Activated CD8-positive, alpha-beta memory T cell treated with anti-CD3 and anti-CD28 coated beads, Interleukin-2, amount 50 U/mL, for 1 hour (primary cell): Measurements from ENCODE around the gene RBFOX2.
"Not testable (repeated sequence)": the region's sequence is repeated elsewhere in the genome, so short reads cannot be mapped to it uniquely, and the experiment has no call there.

Experiments
- DNase-seq: peaks from one replicate; pipeline ENCODE4 v3.0.0-alpha.2; 2020; ENCODE audit errors: extremely low read depth

The RBFOX2 gene

DNA sequence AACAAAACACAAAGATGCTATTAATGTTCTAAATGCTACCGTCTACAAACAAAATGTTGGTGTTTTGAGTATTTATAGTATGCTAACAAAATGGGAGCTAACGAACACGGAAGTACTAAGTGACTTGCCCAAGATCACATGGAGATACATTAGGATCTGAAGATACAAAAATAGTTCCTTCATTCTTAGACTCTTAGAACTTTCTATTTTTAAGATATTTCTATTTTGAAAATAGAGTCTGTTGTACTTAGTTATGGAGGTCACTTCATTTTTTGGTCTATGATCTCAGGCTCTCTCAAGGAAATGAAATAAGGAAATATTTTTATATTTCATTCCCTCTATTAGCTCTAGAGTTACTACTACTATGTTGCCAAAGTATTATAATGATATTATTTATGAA lies 246.7 kb downstream of the RBFOX2 start:
- DNase-seq = no peak

DNA sequence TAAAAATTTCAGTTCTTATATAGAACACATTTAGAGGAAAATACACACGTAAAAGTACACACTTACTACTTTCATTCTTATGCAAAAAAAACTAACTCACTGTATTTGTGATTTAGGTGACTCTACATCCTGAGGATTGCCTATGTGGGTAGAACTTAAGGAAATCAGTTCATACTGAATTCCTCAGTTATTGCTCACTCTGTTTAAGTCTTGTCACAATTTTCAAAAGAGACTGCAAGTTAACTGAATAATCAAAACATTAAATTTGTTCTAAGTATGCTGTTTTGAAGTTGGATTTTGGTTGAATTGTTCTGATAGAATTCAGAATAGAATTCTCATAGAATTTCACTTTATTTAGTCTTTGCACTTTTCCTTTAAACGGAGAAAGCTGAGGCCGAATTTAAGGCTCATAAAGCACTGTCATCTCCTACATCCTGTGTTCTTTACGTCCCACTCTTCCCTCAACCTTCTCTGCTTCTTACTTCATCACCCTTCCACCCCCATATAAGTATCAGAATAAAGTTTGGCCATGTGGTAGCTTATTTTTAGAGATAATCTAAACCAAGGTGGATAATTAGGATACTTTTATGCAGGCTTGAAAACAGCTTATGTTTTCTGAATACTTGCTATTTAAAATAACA lies 251.2 kb downstream of the RBFOX2 start:
- DNase-seq = no peak

DNA sequence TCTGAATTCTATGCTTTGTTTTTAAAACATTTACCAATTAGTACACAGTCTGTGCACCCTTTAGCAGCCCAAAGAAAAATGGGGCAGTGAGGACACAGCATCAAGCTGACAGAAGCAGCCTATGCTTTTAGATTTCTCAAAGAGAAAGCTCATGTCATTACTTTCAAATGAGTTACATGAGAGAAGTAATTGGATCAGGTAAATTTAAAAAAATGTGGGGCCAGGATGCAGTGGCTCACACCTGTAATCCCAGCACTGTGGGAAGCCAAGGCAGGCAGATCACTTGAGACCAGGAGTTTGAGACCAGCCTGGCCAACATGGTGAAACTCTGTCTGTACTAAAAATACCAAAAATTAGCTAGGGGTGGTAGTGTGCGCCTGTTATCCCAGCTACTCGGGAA lies 253.3 kb downstream of the RBFOX2 start:
- no peak for DNase-seq

DNA sequence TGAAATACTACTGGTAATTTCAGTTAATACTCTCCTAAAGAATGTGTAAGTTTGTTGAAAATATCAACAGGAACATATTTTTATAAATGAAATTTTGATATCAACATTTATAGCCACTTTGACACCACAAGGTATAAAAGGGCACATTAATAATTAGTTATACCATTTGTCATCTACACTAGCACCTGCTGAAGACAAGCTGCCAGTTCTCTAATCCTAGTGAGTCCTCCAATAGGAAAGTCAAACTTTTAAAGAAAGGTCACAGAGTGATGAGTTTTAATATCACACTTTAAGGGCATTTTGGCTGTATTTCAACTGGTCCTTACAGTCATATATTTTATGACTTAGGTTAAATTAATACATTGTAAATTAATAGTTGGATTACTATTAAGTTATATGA lies 258.6 kb downstream of the RBFOX2 start:
- no peak for DNase-seq

DNA sequence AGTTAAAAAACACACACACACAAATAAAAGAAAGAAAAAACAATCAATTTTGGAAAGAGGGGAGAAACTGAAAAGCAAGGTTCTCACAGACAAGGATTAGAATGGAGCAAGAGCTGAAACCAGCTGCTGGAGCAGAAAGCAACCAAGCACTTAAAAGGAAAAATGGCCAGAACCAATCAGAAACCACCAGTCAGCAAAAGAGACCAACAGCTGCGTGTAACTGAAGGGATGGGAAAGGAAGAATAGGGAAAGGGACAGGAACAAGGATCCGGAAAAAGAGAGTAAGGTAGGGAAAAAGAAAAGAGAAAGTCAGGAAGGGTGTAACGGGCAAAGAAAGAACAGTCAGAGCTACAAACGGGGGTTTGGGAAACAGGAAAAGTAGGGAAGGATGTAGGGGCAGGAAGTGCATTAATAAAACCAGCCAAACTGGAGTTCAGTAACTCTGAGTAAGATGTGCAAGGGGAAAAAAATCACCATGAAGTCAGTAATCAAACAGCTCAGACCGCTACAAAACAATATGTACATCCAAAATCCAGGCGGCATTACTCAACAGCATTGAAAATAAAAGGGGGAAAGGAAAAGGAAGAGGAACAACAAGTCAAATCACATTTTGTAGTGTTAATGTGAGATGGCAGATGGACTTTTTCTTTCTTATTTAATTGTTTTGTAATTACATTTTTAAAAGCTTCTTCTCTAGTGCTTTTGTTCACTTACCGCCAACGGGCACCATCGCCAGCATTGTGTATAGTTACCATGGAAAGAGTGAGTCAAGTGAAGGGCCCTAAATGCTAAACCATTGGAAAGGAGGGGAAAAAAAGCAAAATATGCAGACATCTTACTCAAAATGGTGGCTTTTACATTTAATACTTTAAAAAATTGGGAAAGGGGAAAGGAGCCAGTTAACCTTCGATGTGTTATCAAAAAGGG lies 261.7 kb downstream of the RBFOX2 start:
- no peak for DNase-seq

DNA sequence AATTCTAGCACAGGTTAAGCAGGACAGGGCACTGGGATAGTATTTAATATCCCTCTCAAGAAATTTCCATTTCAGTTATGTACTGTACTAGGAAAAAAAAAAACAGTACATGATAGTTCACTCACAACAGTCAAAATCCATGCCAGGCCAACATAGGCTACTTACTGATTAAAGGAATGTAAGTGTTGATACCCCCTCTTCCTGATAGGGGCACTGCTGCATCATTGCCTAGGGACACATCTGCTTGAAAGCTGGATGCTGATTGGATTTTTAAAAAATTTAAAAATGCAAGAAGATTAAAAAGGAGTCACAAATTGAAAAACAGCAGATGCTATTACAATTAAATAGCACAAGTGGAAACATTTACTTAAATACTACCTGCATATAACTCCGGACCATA lies 267.6 kb downstream of the RBFOX2 start:
- DNase-seq = no peak

DNA sequence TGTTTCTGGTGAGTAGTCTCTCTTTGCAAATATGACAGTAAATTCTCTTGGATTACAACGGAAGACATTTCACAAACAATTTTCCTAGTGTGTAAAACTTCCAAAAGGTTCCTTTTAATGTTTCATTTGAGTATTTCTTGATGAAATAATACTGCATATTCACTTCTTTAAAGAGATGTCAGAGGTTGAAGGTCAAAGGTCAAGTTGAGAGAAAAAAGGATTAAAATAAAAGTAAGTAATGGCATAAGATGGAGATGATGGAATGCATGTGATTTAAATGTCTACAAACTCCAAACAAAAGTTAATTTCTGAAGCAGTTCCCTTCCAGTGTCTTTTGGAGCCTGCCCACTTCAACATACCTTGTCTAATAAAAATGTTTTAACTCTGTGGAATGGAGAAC lies 270.2 kb downstream of the RBFOX2 start:
- no peak for DNase-seq

DNA sequence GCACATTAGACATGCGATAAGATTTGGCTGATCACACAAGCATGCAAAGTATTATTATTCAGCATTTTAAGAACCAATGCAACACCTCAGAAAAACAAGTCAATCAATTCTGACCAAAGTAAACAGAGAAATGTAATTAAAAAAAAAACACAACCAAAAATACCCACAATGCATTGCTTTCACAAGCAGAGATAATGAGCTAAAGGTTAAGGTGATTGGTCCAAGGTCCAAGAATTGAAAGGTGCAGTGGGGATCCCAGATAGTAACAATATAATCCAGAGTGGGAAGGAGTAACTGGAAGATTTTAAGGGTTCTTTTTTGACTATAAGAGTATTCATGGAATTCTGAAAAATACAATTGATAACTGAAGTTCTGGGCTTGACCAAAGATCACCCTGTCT lies 271.9 kb downstream of the RBFOX2 start:
- no peak for DNase-seq

DNA sequence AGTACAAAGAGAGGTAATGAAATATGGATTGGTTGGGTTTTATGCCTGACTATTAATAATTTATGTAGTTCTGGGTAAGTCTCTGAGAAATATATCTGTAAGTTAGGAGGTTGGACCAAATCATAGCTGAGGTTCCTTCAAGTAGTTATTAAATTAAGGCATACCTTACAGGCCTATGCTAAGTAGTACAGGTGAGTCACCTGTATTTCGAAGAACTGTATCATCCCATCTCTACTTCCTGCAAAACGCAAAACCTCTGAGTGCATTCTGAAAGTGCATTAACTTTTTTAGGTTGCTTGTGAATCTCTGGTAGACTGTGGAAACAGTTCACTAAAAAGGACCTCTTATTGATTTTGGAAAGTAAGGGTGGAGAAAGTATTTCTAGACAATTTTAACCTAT lies 273.9 kb downstream of the RBFOX2 start:
- DNase-seq = no peak

DNA sequence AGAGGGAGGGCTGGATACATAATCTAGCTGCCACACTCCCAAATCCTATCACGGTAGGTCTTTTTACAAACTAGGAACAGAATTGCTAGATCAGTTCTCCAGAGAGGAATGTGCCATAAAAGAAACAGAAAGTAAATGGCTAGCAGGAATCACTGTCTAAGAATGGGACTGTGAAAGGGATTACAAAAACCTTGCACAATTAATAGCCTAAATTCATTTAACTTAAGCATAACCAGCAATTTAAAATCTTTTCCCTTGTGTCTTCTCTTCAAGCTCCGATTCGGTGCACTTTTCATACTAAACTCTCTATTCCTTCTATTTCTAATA lies 275.8 kb downstream of the RBFOX2 start:
- DNase-seq = no peak

DNA sequence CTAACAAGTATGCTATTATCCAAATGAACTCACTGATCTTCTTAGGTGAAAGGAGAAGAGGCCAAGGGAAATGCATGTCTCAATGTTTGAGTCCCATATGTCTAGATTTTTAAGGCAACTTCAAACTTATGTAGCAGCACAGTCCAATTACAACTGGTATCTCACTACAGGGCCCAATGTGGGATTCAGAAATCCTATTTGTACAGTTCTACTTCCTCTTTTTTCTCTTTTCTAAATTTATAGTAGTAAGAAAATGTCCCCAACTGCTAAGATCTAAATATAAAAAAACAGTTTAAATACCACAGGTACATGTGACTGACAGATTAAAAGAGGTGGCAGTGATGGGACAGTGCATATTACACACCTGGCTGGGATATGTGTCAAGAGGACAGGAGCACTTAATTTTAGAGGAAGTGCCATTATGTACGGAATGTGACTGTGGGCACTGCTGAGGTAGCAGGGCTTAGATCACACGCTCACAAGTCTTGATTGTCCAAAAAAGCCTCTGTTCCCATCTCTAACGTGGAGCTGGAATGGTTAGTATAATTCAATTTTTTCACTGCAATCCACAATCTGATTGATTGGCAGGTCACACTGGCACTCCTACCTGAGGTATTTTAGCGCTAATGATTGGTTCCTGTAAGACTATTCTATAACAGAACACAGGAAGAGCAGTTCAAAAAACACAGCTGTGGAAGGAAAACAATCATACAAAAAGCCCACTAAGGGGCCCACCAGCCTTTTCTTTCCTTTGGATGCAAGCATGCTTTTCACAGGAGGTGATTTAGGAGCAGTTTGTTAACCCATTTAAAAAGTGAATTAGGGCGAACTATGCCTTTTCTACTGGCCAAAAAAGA lies 276.4 kb downstream of the RBFOX2 start:
- no peak for DNase-seq

DNA sequence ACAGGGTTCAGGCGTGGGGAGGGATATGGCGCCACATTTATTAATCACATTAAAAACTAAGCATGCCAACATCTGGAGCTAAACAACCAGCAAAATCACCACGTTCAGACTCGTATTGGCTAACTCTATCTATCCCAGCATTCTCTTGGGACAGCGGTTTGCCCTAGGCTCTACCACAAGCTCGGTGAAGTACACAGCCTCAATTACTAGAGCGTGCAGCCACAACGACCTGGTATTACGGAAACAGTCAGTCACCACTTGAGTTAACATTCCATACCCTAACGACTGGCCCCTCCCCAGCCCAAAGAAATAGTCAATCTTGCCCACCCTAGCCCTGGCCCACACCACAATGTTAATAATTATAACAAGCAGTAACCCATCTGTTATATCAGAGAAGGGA lies 278.8 kb downstream of the RBFOX2 start:
- DNase-seq = no peak

DNA sequence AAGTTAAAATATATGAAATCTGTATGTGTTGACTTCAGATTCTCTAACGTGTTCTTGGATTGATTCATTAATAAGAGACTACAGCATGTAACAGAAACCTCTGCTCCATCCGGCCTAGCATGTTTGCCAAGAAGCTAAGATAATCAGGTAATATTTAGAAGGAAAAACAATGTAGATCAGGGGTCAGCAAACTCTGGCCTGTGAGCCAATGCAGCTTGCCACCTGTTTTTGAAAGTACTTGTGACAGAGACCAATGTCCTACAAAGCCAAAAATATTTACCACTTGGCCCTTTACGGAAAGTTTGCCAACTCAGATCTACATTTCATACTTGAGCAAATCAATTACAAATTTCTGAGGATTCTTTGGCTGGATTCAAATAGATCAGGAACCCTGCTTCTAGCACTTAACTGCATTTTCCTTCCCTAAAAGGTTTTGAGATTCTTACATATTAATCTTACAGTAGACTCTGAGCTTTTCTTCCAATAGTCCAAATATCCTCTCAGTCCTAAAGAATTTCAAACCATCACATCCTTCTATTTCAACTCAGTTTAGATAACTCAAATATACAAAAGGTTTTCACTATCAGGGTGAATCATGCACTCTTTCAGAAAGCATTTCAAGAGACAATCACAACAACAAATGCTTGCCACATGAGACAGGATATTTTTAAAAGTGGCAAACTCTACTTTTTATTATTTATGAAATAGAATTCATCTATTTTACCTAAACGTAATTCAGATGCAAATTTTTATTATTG lies 281.5 kb downstream of the RBFOX2 start:
- DNase-seq = no peak

DNA sequence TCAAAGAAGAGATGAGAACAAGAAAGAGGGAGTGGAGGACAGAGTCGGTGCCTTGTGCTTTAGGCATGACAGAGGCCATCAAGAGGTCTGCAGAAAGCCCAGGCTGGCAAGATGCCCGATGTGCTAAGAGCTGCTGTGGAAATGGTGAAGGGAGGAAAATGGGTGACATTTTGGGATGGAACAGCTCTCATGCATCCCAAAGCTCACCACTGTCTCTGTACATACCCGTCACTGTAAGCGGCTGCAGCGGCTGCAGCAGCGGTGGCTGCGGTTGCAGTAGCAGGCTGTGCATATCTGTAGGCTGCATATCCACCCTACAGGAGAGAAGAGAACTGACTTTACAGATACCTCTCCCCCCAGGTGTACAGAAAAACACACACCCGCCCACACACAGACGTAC lies 282.4 kb downstream of the RBFOX2 start:
- no peak for DNase-seq

DNA sequence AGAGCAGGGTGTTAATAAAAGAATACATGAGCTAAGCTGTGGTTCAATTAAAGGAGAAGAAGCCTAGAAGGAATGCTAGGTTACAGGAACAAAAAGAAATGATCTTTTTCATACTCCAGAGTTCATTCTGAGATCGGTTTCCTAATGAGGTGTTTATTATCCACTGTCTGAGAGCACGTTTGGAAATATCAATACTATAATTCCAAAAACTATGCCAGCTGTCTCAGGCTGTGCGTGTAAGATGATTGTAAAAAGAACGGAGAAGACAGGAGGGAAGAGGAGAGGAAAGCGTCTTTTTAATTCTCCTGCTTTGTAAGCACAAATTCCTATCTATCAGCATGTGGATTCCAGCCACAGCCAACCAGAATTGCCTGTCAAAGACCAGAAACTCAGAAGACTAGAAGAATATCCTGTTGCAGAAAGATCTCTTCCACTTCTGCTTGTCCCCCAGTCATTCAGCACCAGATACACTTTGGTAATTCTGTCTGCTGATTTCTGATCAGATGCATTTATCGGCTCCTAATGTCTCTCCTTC lies 285.2 kb downstream of the RBFOX2 start:
- DNase-seq = no peak

DNA sequence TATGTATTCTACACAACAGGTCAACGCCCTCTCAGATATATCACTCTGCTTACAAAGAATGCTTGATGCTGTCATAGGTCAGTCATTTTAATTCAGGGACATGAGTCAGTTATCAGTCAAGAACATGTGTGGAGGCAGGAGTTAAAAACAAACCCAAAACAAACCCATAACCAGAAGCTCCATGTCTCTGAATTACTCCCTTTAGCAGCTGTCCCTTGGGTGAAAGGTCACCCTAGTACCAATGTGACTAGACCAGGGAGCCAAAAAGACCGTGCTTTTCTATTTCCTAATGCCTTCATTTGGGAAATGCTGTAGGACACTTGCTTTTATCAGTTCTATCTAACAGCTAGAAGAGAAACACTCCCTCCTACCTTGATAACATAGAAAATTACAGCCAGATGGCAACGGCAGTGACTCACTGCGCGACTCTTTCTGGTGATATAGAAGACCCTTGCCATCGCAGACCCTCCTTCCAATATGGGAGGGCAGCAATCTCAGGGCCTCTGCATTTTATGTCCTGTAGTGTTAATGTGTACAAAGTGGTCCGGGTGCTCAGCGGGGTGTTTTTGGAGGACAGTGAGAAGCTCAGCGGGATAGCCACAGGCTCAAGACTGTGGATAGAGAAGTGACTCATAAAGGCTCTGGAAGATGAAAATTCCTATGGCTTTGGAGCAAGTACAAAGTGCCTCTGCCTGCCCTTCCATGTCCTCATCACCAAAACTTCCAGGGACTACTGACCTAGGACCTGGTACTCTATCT lies 286.1 kb downstream of the RBFOX2 start:
- no peak for DNase-seq

DNA sequence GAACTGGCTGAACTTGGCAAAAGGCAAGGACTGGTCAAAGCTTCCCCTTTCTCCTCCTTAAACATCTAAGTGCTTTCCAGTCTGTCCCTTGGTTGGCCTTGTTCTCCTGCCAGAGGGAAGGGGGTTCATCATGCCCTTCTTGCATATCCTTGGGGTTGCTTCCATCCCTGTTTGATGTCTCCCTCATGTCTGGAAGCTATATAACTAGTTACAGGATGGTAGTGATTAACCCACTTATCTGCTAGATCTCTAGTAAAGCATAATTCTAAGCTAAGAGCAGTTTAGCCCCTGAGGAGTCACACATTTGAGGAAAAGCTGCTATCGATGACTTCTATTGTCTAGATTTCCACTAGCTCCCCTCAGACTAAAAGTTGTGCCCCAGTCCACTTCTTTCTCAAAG lies 288.0 kb downstream of the RBFOX2 start:
- no peak for DNase-seq

DNA sequence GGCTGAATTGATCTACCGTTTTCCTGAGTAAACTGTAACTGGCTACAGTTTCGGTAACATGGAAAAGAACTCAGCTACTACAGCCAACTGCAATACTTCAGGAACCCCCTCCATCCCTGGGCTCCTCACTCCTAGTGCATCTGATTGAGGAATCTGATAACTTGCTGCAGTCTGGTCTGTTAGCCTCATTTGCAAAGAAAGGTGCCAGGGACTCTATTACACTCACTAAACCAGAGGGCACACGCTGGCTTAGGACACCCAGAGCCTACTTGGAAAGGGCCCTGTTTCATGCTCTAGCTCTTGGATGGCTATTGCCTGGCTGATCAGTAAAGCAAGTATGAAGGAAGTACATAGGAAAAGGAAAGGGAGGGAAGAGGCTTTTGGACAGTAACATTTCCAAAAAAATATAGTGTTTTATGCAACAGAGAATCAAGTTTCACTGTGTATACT lies 288.7 kb downstream of the RBFOX2 start:
- DNase-seq = no peak

DNA sequence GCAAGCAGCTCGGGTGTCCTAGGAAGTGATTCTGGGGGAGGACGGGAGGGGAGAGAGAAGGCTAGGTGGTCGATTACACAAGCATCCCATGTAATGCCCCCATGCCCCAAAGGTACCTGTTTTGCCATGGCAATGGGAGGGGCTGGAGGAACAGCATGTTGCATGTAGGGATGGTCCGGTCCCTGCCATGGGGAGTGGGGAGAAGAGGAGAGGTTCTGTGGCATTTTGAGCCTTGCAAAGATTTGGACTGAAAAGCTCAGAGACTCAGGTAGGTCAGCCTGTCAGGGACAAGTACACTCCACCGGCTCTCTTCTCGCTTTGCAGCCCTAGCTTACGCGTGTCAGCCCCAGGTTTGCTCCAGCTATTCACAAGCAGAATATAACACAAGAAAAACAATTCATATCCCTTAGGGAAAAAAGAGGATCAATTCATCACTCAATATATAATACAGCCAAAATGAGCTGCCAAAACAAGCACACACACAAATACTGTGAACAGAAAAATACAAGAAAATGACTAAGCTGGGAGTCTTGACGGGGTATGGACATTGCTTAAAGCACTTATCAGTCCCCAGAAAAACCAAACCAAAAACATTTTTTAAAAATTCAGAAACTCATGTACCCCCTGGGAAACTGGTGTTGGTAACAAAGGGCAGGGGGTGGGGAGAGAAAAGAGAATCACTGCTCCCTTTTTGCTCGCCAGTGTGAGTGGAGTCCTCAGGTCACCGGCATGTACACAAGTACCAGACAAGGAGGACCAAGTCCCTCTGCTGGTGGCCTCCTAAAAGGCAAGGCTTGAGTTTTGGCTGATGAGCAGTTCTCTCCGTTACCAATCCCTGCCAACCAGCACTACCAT lies 289.3 kb downstream of the RBFOX2 start:
- no peak for DNase-seq

DNA sequence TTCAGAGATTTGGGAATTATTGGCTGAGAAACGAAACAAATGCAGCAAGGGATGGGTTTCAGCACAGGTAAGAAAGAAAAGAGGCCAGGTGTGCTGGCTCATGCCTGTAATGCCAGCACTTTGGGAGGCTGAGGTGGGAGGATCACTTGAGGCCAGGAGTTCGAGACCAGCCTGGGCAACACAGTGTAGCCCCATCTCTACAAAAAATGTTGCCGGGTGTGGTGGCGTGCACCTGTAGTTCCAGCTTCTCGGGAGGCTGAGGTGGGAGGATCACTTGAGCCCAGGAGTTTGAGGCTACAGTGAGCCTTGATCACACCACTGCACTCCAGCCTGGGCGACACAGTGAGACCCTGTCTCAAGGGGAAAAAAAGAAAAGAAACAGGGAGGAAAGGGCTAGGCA lies 290.7 kb downstream of the RBFOX2 start:
- DNase-seq = not testable (repeated sequence)
